Stimulated activated CD4-positive, alpha-beta T cell treated with anti-CD3 and anti-CD28 coated beads, TNF-alpha, amount 100 ng/mL, for 48 hours (primary cell): Measurements from ENCODE around the gene ZDHHC11.
"Not testable (repeated sequence)": the region's sequence is repeated elsewhere in the genome, so short reads cannot be mapped to it uniquely, and the experiment has no call there.

Source experiments
- DNase-seq, 3 donors: peaks; one replicate each; pipeline ENCODE4 v3.0.0-alpha.2; 2020; ENCODE audit warnings: low read depth in 3 of 3

Gene ZDHHC11

GRCh38 chr5:761059-761771, 89.6 kb downstream of the ZDHHC11 start:
- DNase-seq: no peak

- DNase-seq: no peak
Observed at GRCh38 chr5:760363-761058, 90.3 kb downstream of the ZDHHC11 start.

- DNase-seq: no peak
Observed at GRCh38 chr5:759781-760362, 90.9 kb downstream of the ZDHHC11 start.

GRCh38 chr5:759111-759751, 91.6 kb downstream of the ZDHHC11 start:
- DNase-seq: no peak

GRCh38 chr5:758698-759053, 92.1 kb downstream of the ZDHHC11 start:
- no peak for DNase-seq

- no peak for DNase-seq
Observed at GRCh38 chr5:757931-758697, 92.7 kb downstream of the ZDHHC11 start.

GRCh38 chr5:757346-757930, 93.3 kb downstream of the ZDHHC11 start:
- no peak for DNase-seq

- DNase-seq: no peak
Observed at GRCh38 chr5:756865-757345, 93.9 kb downstream of the ZDHHC11 start.

GRCh38 chr5:756171-756570, 94.6 kb downstream of the ZDHHC11 start:
- no peak for DNase-seq

GRCh38 chr5:754143-754632, 96.6 kb downstream of the ZDHHC11 start:
- DNase-seq: peak in 1 of 3 donors; percentile 22

- not testable (repeated sequence) for DNase-seq
Observed at GRCh38 chr5:753567-754142, 97.1 kb downstream of the ZDHHC11 start.

- DNase-seq: not testable (repeated sequence)
Observed at GRCh38 chr5:752532-753115, 98.2 kb downstream of the ZDHHC11 start.

GRCh38 chr5:751992-752391, 98.8 kb downstream of the ZDHHC11 start:
- DNase-seq: not testable (repeated sequence)

GRCh38 chr5:751496-751895, 99.3 kb downstream of the ZDHHC11 start:
- no peak for DNase-seq

- DNase-seq: not testable (repeated sequence)
Observed at GRCh38 chr5:750226-750625, 100.6 kb downstream of the ZDHHC11 start.

GRCh38 chr5:749101-749670, 101.6 kb downstream of the ZDHHC11 start:
- DNase-seq: no peak

- not testable (repeated sequence) for DNase-seq
Observed at GRCh38 chr5:748011-748980, 102.5 kb downstream of the ZDHHC11 start.

GRCh38 chr5:747303-747844, 103.4 kb downstream of the ZDHHC11 start:
- DNase-seq: not testable (repeated sequence)
